Measurements from ENCODE around the gene DUSP5.

Gene DUSP5

GRCh38 chr10:110540031-110540430 is 42.3 kb downstream of the DUSP5 start:
- no peak overlapping the region for H3K4me3 ChIP-seq (ENCODE audit: low read length)
- H3K9ac ChIP-seq (ENCODE audit: low read length): no peak overlapping the region
- H3K9me3 ChIP-seq (replicated peaks; ENCODE audit: insufficient read depth, low read length): no peaks in the 10 kb centered on the region
- TF ChIP-seq EZH2phosphoT487 (IDR thresholded peaks at IDR 0.05; ENCODE audit: low read length) (no peak), EZH2 (optimal IDR thresholded peaks at IDR 0.05; ENCODE audit: low read depth, low read length) (no peak), CTCF (IDR thresholded peaks at IDR 0.05; ENCODE audit: low read length) (no peak)
- H3K9me2 ChIP-seq (replicated peaks; ENCODE audit: insufficient read depth, low read length): no peaks in the 10 kb centered on the region
- H3F3A ChIP-seq (ENCODE audit: insufficient read depth, low read length): peaks cover 10% of the 10 kb centered on the region; the same call in 1 of the 2 replicates
- no peaks in the 10 kb centered on the region for H3K36me3 ChIP-seq (replicated peaks; ENCODE audit: insufficient read depth, low read length)
- H2AFZ ChIP-seq (ENCODE audit: low read length): no peak overlapping the region
- H3K4me1 ChIP-seq (ENCODE audit: low read length): peaks cover 26% of the 10 kb centered on the region
- DNase-seq: peak; percentile 55
- no peaks in the 10 kb centered on the region for H3K27me3 ChIP-seq (replicated peaks; ENCODE audit: insufficient read depth, low read length)
- H3K4me2 ChIP-seq (ENCODE audit: low read depth, low read length): peak overlapping the region; percentile 17
- H4K20me1 ChIP-seq (ENCODE audit: insufficient read depth, low read length): no peaks in the 10 kb centered on the region
- H3K79me2 ChIP-seq (ENCODE audit: low read length): no peaks in the 10 kb centered on the region
- no peak overlapping the region for H3K27ac ChIP-seq (ENCODE audit: low read length)

- no peak for DNase-seq
- no peak overlapping the region for H3K27ac ChIP-seq (ENCODE audit: low read length)
- no peak overlapping the region for H2AFZ ChIP-seq (ENCODE audit: low read length)
- no peak overlapping the region for H3K4me3 ChIP-seq (ENCODE audit: low read length)
- no peak overlapping the region for H3K9ac ChIP-seq (ENCODE audit: low read length)
- H3K36me3 ChIP-seq (replicated peaks; ENCODE audit: insufficient read depth, low read length): no peaks in the 10 kb centered on the region
- H3K9me3 ChIP-seq (replicated peaks; ENCODE audit: insufficient read depth, low read length): no peaks in the 10 kb centered on the region
- no peak overlapping the region for H3K4me2 ChIP-seq (ENCODE audit: low read depth, low read length)
- H3K4me1 ChIP-seq (ENCODE audit: low read length): peaks cover 10% of the 10 kb centered on the region
- no peaks in the 10 kb centered on the region for H3K79me2 ChIP-seq (ENCODE audit: low read length)
- peaks cover 4% of the 10 kb centered on the region; the same call in 1 of the 2 replicates for H3F3A ChIP-seq (ENCODE audit: insufficient read depth, low read length)
- H4K20me1 ChIP-seq (ENCODE audit: insufficient read depth, low read length): no peaks in the 10 kb centered on the region
- TF ChIP-seq EZH2 (optimal IDR thresholded peaks at IDR 0.05; ENCODE audit: low read depth, low read length) (no peak), CTCF (IDR thresholded peaks at IDR 0.05; ENCODE audit: low read length) (no peak), EZH2phosphoT487 (IDR thresholded peaks at IDR 0.05; ENCODE audit: low read length) (no peak)
- H3K27me3 ChIP-seq (replicated peaks; ENCODE audit: insufficient read depth, low read length): no peaks in the 10 kb centered on the region
- no peaks in the 10 kb centered on the region for H3K9me2 ChIP-seq (replicated peaks; ENCODE audit: insufficient read depth, low read length)
Measured at GRCh38 chr10:110544958-110545537, 47.3 kb downstream of the DUSP5 start.

- H2AFZ ChIP-seq (ENCODE audit: low read length): no peak overlapping the region
- H3K36me3 ChIP-seq (replicated peaks; ENCODE audit: insufficient read depth, low read length): no peaks in the 10 kb centered on the region
- no peak overlapping the region for H3K4me2 ChIP-seq (ENCODE audit: low read depth, low read length)
- no peaks in the 10 kb centered on the region for H3F3A ChIP-seq (ENCODE audit: insufficient read depth, low read length)
- no peak overlapping the region for H3K9ac ChIP-seq (ENCODE audit: low read length)
- H3K9me2 ChIP-seq (replicated peaks; ENCODE audit: insufficient read depth, low read length): no peaks in the 10 kb centered on the region
- H3K9me3 ChIP-seq (replicated peaks; ENCODE audit: insufficient read depth, low read length): no peaks in the 10 kb centered on the region
- no peak overlapping the region for H3K4me3 ChIP-seq (ENCODE audit: low read length)
- TF ChIP-seq EZH2 (optimal IDR thresholded peaks at IDR 0.05; ENCODE audit: low read depth, low read length): no peak
- no peak for TF ChIP-seq CTCF (IDR thresholded peaks at IDR 0.05; ENCODE audit: low read length)
- TF ChIP-seq EZH2phosphoT487 (IDR thresholded peaks at IDR 0.05; ENCODE audit: low read length): no peak
- H3K79me2 ChIP-seq (ENCODE audit: low read length): no peaks in the 10 kb centered on the region
- H3K27me3 ChIP-seq (replicated peaks; ENCODE audit: insufficient read depth, low read length): no peaks in the 10 kb centered on the region
- DNase-seq: no peak
- peaks cover 4% of the 10 kb centered on the region; the same call in 1 of the 2 replicates for H3K4me1 ChIP-seq (ENCODE audit: low read length)
- H4K20me1 ChIP-seq (ENCODE audit: insufficient read depth, low read length): no peaks in the 10 kb centered on the region
- no peak overlapping the region for H3K27ac ChIP-seq (ENCODE audit: low read length)
Measured at GRCh38 chr10:110546077-110546476, 48.4 kb downstream of the DUSP5 start.
